Colonic mucosa (tissue), 4 donors: ENCODE measurements around the gene RAB11A. TPM values are rescaled to one million over a fixed set of nuclear protein-coding genes. Genes with fewer than 3 reads are reported as not detected.
A peak's percentile ranks its signal among the peaks of the same experiment; 100 is the strongest.

Experiments
- DNase-seq: peaks from one replicate; pipeline ENCODE4 v3.0.0-alpha.2; 2020
- H3K27ac ChIP-seq: fragments of 200-600 bp; one replicate; pipeline ENCODE4 v1.8.0; 2021
- H3K27me3 ChIP-seq: fragments of 200-600 bp; one replicate; pipeline ENCODE4 v1.8.0; 2021
- H3K36me3 ChIP-seq: fragments of 200-600 bp; one replicate; pipeline ENCODE4 v1.8.0; 2021
- H3K4me1 ChIP-seq: fragments of 200-600 bp; one replicate; pipeline ENCODE4 v1.8.0; 2021; ENCODE audit warnings: mild to moderate bottlenecking
- H3K4me3 ChIP-seq: fragments of 200-600 bp; one replicate; pipeline ENCODE4 v1.8.0; 2021
- H3K9ac ChIP-seq, 2 donors: one replicate each; pipeline ENCODE4 v1.7.0; 2013; ENCODE audit warnings: control low read depth in 2 of 2, low read depth in 2 of 2, low read length in 2 of 2
- H3K9me3 ChIP-seq: fragments of 200-600 bp; one replicate; pipeline ENCODE4 v1.8.0; 2021
- CTCF ChIP-seq: fragments of 200-600 bp; IDR thresholded peaks from one replicate; pipeline ENCODE4 v1.8.0; 2022; ENCODE audit warnings: antibody characterized with exemption, mild to moderate bottlenecking
- intact Hi-C: fragments of 100-400 bp; cut with DNase I; formaldehyde crosslinking; loops from one replicate; pipeline ENCODE4 v1.14.1; 2022
- total RNA-seq, 2 donors: library from RNA; stranded (reverse); fragmentation: NEBNext Ultra II Directional in 1 of 2; extraction: Animal tissue kit (Norgen Biotek cat#: 25700) in 1 of 2; gene quantifications; one replicate each; pipeline ENCODE4 v1.2.1, GENCODE V29; 2021
- donor health status: healthy.
- donor health status: DM: no; HTN: no; CAD: no.
- donor health status: DM: no; HTN: no; CAD: no.

RAB11A gene
- total RNA-seq, 2 donors from 2014 or later, result 299 to 377 TPM

GRCh38 chr15:65903296-65904073, 34.2 kb downstream of the RAB11A start:
- intact Hi-C loops, result no loop called here
- H3K9me3 ChIP-seq, result no peaks in the 10 kb centered on the region
- TF ChIP-seq CTCF, result no peak
- DNase-seq, result no peak
- no peaks in the 10 kb centered on the region for H3K27me3 ChIP-seq
- H3K4me3 ChIP-seq, result no peak overlapping the region
- H3K4me1 ChIP-seq, result no peaks in the 10 kb centered on the region
- no peak overlapping the region for H3K27ac ChIP-seq
- H3K36me3 ChIP-seq, result no peaks in the 10 kb centered on the region
- H3K9ac ChIP-seq, result no peak overlapping the region

- intact Hi-C loops, result no loop called here
- Histone ChIP-seq H3K4me1 (no peaks in the 10 kb centered on the region), H3K36me3 (no peaks in the 10 kb centered on the region)
These were observed 35.0 kb downstream of the RAB11A start for GRCh38 chr15:65904301-65904700.

GRCh38 chr15:65906396-65906795, 37.1 kb downstream of the RAB11A start:
- Histone ChIP-seq H3K4me1 (no peaks in the 10 kb centered on the region), H3K4me3 (no peak overlapping the region), H3K27me3 (no peaks in the 10 kb centered on the region), H3K9ac (no peak overlapping the region), H3K9me3 (no peaks in the 10 kb centered on the region), H3K36me3 (no peaks in the 10 kb centered on the region), H3K27ac (no peak overlapping the region)
- intact Hi-C loops, result no loop called here
- no peak for DNase-seq
- no peak for TF ChIP-seq CTCF

More at GRCh38 chr15:65904301-65904700, 35.0 kb downstream of the RAB11A start:
- H3K27ac ChIP-seq, result no peak overlapping the region
- peak overlapping the region in 1 of 2 donors; percentile 16 for H3K9ac ChIP-seq
- no peak overlapping the region for H3K4me3 ChIP-seq
- no peak for DNase-seq
- H3K9me3 ChIP-seq, result no peaks in the 10 kb centered on the region
- no peaks in the 10 kb centered on the region for H3K27me3 ChIP-seq
- TF ChIP-seq CTCF, result no peak

- intact Hi-C loops, result no loop called here
- Histone ChIP-seq H3K27ac (no peak overlapping the region), H3K9ac (no peak overlapping the region), H3K36me3 (no peaks in the 10 kb centered on the region), H3K9me3 (no peaks in the 10 kb centered on the region), H3K4me3 (no peak overlapping the region), H3K27me3 (no peaks in the 10 kb centered on the region), H3K4me1 (no peaks in the 10 kb centered on the region)
- DNase-seq, result no peak
- no peak for TF ChIP-seq CTCF
These were observed 38.4 kb downstream of the RAB11A start for GRCh38 chr15:65907661-65908060.

GRCh38 chr15:65908876-65909275, 39.6 kb downstream of the RAB11A start:
- H3K4me3 ChIP-seq, result no peak overlapping the region
- H3K36me3 ChIP-seq, result no peaks in the 10 kb centered on the region
- intact Hi-C loops, result no loop called here
- TF ChIP-seq CTCF, result no peak
- no peaks in the 10 kb centered on the region for H3K9me3 ChIP-seq
- no peaks in the 10 kb centered on the region for H3K27me3 ChIP-seq
- no peaks in the 10 kb centered on the region for H3K4me1 ChIP-seq
- no peak overlapping the region for H3K9ac ChIP-seq
- no peak for DNase-seq
- no peak overlapping the region for H3K27ac ChIP-seq
